ENCODE data around the gene EFCAB8.
"Not testable (repeated sequence)": the region's sequence is repeated elsewhere in the genome, so short reads cannot be mapped to it uniquely, and the experiment has no call there.

Gene EFCAB8

GRCh38 chr20:32841632-32842031, 17.1 kb upstream of the EFCAB8 start:
- no peak for DNase-seq

DNA sequence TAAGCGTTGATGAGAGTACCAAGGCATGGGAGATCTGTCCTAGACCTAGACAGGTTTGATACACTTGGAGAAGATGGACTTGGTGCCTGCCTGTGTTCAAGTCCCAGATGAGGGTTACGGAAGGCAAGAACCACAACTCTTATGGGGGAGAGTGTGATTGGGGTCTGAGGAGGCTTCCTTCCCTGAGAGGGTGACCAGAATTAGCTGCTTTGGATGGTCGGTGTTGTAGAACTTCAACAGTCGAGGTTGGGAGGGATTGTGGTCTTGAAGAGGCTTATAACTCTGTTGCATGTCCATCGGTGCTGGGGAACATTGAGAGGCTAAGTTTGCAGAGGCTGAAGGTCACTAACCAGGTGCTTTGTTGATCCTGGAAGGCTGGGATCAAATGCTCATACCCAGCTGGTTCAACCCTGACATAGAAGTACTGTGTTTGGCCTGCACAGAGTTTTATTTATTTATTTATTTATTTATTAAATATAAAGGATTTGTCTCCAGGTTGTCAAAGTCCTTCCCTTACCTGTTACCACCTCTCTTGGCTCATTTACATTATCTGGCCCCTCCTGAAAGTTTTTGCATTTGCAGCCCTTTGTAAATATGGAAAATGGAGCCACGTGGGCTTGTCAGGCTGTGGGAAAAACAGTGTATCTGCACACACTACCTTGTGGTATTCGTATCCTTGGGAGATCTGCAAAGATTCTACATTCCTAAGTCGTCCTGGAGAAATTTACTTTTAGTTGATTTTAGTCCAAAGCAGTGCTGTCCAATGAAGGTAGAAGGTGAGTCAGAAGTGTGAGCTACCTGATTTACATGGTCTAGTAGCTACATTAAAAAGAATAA, 15.8 kb upstream of the EFCAB8 start:
- DNase-seq: no peak

DNA sequence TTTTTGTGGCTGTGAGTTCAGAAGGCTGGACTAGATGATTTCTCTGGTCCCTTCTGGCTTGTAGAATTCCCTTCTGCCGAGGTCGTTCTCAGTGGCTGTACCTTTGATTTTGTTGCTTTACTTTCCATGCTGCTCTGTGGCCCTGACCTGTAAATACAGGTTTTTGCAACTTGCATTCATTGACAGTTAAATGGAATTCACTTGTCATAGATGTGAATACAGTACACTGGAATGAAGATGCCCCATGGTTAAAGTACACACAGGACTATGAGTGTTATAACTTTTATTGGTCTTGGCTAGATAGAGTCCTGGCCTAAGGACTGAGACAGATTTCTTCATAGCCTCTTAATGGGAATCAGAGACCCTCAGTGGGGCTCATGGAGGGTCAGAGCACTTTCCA, 12.9 kb upstream of the EFCAB8 start:
- no peak for DNase-seq

GRCh38 chr20:32846852-32847251, 11.9 kb upstream of the EFCAB8 start:
- DNase-seq: no peak

GRCh38 chr20:32847964-32848363, 10.8 kb upstream of the EFCAB8 start:
- DNase-seq: no peak

DNA sequence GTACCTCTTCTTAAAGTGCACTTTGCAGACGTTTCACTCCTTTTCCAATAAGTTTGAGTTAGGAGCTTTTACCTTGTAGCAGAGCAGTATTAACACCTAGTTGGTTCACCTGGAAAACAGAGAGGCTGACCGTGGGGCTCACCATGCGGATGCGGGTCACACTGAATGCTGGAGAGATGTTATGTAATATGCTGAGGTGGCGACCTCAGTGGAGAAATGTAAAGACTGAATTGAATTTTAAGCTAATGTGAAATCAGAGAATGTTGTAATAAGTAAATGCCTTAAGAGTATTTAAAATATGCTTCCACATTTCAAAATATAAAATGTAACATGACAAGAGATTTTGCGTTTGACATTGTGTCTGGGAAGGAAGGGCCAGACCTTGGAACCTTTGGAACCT, 9.9 kb upstream of the EFCAB8 start:
- DNase-seq: no peak

- DNase-seq: no peak
Measured at GRCh38 chr20:32849577-32849976, 9.1 kb upstream of the EFCAB8 start.

GRCh38 chr20:32855387-32855786, 3.3 kb upstream of the EFCAB8 start:
- no peak for DNase-seq

- no peak for DNase-seq
Measured at GRCh38 chr20:32858189-32858588, 534 bp upstream of the EFCAB8 start.

DNA sequence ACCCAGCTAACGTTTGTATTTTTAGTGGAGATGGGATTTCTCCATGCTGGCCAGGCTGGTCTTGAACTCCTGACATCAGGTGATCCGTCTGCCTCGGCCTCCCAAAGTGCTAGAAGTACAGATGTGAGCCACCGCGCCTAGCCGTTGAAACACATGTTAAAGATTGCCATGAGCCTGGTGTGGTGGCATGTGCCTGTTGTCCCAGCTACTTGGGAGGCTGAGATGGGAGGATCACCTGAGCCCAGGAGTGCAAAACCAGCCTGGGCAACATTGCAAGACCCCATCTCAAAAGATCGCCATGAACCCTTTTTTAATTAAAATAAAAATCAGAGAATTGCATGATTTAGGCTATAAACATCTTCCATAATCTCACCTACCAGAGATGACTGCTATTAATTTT, 2.7 kb downstream of the EFCAB8 start:
- no peak for DNase-seq

DNA sequence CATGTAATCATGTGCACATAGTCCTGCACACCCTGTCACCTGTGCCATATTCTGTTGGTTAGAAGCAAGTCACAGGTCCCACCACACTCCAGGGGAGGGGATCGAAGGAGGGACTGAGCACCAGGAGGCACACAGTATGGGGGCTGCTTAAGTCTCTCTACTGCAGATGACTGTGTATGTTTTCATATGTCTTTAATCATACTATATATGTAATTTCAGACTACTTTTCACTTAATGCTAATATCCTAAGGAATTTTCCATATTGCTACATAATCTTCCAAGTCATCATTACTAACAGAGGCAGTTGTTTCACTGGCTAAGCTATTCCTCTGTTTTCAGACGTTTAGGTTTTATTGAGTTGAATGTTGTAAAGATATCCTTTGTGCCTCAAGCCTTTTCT, 10.8 kb downstream of the EFCAB8 start:
- DNase-seq: no peak

- not testable (repeated sequence) for DNase-seq
Measured at GRCh38 chr20:32870526-32870925, 11.8 kb downstream of the EFCAB8 start.

DNA sequence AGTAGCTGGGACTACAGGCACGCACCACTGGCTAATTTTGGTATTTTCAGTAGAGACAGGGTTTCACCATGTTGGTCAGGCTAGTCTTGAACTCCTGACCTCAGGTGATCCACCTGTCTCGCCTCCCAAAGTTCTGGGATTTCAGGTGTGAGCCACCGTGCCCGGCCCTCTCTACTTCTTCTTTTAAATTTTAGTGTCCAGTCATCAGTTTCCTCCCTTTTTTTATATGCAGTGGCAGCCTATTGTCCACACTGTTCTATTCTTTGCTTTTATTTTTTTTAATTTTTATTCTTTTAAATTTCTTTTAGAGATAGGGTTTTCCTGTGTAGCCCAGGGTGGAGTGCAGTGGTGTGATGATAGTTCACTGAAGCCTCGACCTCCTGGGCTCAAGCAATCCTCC, 12.3 kb downstream of the EFCAB8 start:
- DNase-seq: no peak

DNA sequence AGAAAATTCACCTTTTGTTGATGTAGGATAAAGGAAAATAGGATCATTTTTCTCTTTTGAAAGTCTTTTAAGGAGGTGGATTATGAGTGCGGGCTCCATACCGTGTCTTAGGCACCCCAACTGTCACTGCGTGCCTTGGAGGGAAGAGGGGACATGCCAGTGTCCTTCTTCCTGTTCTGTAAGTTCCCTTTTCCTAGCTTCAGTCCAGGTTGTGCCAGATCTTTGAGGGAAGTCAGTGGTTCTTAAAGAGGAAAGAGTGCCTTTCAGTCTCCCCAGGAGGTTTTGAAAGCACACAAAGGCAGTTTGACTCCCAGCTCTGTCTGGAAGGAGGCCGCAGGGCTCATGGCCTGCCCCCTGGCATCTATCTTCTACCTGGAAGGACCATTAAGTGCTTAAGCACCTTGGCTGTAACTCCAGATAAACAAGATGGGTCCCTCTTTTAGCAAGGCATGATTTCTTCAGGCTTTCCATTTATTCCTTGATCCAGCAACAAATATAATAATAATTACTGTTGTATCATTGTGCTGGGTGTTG, 13.0 kb downstream of the EFCAB8 start:
- no peak for DNase-seq

DNA sequence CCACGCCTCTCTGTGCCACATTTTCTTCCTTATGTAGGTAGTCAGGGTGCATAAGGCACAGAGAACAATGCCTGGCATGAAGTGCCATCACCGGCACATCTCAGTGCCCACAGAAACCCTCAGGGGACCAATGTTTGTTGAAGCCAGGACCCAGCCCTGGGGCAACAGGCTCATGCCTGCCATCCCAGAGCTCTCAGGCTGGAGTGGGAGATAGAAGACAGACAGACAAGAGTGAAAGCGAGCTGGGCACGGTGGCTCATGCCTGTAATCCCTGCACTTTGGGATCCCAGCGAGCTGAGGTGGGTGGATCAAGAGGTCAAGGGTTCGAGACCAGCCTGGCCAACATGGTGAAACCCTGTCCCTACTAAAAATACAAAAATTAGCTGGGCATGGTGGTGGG, 13.5 kb downstream of the EFCAB8 start:
- DNase-seq: no peak

GRCh38 chr20:32875673-32876072, 16.9 kb downstream of the EFCAB8 start:
- DNase-seq: no peak

DNA sequence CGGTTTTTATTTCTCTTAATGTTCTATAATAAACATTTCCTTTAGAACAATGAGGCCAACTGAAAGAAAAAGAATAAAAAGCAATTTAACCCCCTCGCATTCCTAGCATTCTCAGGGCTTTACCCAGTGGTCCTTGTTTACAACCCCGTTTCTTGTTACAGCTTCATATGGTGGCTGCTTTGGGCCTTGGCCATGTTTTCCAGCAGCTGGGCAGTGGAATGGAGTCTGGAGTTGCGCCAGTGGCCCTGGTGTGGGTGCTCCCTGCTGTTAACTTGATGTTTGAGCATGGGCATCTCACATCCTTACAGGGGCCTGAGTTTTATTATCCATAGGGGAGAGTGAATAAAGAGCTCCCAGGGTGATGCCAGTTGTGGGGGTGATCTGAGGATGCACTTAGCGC, 18.8 kb downstream of the EFCAB8 start:
- no peak for DNase-seq

DNA sequence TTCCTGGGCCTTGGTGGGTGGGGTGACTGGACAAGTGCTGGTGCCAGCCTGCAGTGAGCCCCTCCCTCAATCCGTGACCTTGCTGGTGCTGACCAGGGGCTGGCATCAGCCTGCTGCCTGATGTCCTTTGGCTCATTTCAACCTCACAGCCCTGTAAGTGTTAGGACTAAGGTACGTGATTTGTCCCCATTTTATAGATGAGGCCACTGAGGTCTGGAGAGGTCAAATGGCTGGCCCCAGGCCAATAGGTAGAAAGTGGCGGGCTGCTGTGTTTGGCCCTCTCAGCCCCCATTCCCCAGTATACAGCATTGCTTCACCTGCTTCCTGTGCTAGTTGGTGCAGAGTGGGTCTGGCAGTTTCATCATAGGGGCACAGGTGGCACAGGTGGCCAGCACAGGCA, 20.1 kb downstream of the EFCAB8 start:
- DNase-seq: no peak

GRCh38 chr20:32879538-32879937, 20.8 kb downstream of the EFCAB8 start:
- DNase-seq: no peak

GRCh38 chr20:32880635-32881034, 21.9 kb downstream of the EFCAB8 start:
- DNase-seq: no peak

- no peak for DNase-seq
Measured at GRCh38 chr20:32883081-32883480, 24.4 kb downstream of the EFCAB8 start.

DNA sequence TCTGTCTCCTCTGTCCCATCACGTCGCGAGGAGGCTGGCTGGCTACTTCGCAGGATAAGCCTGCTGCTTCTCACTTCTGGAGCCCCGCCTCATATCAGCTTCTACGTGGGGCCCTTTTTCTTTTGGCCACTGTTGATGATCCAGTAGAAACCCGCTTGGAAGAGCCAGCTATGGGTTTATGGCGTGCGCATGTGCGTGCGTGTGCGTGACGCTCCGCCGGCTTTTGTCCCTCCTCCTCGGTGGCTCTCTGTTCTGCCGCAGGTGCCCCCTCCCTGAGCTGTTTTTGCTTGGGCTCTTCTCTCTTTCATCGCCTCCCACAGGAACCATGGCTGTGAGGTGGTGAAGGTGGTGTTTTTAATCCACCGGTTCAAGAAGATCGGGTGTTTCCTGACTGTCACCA, 26.5 kb downstream of the EFCAB8 start:
- no peak for DNase-seq

GRCh38 chr20:32885952-32886351, 27.2 kb downstream of the EFCAB8 start:
- no peak for DNase-seq

- DNase-seq: no peak
Measured at GRCh38 chr20:32886652-32887051, 27.9 kb downstream of the EFCAB8 start.

- no peak for DNase-seq
Measured at GRCh38 chr20:32887492-32887891, 28.8 kb downstream of the EFCAB8 start.

All from activated gamma-delta T cell treated with Interleukin-2 at 50 U/mL for 16 hours (primary cell).